AG09319 (cell line): Measurements from ENCODE around the gene RNF17.
"Not testable (repeated sequence)": the region's sequence is repeated elsewhere in the genome, so short reads cannot be mapped to it uniquely, and the experiment has no call there.

Source experiments
- DNase-seq: peaks from one replicate; pipeline ENCODE4 v3.0.0-alpha.2; 2010; ENCODE audit warnings: low read depth; ENCODE audit errors: extremely low read depth
- CTCF ChIP-seq: IDR thresholded peaks from 2 replicates; pipeline ENCODE4 v1.5.1; 2011; ENCODE audit warnings: low read depth, mild to moderate bottlenecking, inconsistent platforms, low read length, moderate library complexity

The RNF17 gene

GRCh38 chr13:24834902-24835510 is 71.0 kb downstream of the RNF17 start:
- no peak for DNase-seq
- TF ChIP-seq CTCF = no peak

- not testable (repeated sequence) for DNase-seq
Measured at GRCh38 chr13:24837528-24837927, 73.6 kb downstream of the RNF17 start.

GRCh38 chr13:24842549-24843274 is 78.7 kb downstream of the RNF17 start:
- no peak for TF ChIP-seq CTCF
- no peak for DNase-seq

- no peak for TF ChIP-seq CTCF
- no peak for DNase-seq
Measured at GRCh38 chr13:24851546-24851945, 87.6 kb downstream of the RNF17 start.

- no peak for DNase-seq
- no peak for TF ChIP-seq CTCF
Measured at GRCh38 chr13:24854311-24854710, 90.3 kb downstream of the RNF17 start.

GRCh38 chr13:24858953-24859352 is 95.0 kb downstream of the RNF17 start:
- TF ChIP-seq CTCF = no peak

GRCh38 chr13:24860770-24861169 is 96.8 kb downstream of the RNF17 start:
- TF ChIP-seq CTCF = no peak
- no peak for DNase-seq

More at GRCh38 chr13:24858953-24859352, 95.0 kb downstream of the RNF17 start:
- DNase-seq = no peak
